NCI-H2227 (cell line): Measurements from ENCODE around the gene HDAC4.

ENCODE experiments used
- DNase-seq: peaks from one replicate; lab custom pipeline; 2025; ENCODE audit not compliant: unreplicated experiment; lab: John Stamatoyannopoulos, UW

Gene HDAC4

GRCh38 chr2:239429473-239430350 is 28.9 kb upstream of the HDAC4 start:
- DNase-seq = no peak

DNA sequence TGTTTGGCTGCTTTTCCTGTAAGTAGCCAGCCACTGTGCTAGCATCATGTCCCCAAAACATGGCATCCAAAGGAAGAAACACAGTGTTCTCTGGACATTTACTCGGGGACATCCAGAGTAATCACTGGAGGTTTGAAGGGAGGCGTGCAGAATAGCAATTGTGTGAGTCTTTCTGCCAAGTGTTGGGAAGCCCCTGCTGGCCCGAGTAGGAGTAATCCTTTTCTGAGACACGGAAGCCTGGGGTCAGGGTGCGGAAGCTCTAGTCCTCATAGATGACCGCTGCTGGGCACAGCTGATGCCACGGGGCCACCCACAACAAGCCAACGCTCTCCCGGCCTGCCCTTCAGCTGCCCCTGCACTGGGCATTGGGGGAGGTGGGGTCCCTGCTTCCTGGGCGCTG is 24.8 kb upstream of the HDAC4 start:
- no peak for DNase-seq

- no peak for DNase-seq
Observed at GRCh38 chr2:239424337-239425045, 23.7 kb upstream of the HDAC4 start.

DNA sequence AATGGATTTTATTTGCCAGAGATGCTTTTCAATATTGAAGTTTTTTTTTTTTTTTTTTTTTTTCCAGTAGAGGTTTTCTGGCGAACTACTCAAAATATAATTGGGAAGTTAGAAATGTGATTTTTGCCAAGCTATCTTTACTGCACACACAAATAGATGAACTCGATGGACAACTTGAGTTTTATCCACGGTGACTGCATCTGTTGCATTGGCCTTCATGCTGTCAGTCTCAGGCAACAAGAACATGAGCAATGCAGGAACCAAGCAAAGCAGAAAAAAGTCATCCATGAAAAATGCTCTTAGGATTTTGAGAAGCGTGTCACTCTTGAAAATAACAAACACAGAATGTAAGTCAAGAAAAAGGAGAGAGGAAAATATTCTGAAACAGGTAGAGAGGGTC is 22.7 kb upstream of the HDAC4 start:
- no peak for DNase-seq

GRCh38 chr2:239421851-239422250 is 21.0 kb upstream of the HDAC4 start:
- DNase-seq = no peak

DNA sequence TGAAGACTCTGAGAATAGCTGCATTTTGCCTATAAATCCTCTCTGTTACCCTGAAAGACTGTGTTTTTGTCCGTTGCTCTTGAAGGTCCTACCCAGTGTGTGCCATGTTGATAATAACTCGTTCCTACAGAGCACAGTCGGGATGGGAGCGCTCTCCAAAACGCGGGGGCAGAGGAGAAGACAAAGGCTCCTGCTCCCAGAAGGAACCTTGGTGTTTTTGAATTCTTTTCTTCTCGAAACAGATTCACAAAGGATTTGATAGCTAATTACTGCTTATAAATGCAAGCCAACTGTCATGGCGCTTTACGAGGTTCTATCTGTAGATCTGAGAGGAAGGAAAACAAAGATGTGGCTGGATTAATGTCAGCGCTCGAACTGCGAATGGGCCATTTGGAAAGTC is 19.3 kb upstream of the HDAC4 start:
- DNase-seq = no peak

DNA sequence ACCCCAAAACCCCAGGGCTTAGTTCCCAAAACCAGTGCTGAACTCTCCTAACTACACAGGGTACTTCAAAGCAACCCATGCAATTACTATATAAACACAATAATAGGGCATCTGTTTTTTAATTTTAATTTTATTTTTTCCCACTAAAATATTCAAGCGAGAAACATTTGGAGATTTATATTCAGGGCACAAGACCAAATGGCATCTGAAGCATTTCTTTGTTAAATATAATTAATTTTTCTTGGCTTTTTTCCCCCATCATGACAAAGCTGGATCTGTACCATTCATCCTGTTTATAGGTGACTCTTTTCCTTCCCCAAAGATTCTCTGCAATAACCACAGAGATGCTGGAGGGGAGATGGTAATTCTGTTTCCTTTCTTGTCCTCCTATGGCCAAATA is 18.1 kb upstream of the HDAC4 start:
- DNase-seq = no peak

DNA sequence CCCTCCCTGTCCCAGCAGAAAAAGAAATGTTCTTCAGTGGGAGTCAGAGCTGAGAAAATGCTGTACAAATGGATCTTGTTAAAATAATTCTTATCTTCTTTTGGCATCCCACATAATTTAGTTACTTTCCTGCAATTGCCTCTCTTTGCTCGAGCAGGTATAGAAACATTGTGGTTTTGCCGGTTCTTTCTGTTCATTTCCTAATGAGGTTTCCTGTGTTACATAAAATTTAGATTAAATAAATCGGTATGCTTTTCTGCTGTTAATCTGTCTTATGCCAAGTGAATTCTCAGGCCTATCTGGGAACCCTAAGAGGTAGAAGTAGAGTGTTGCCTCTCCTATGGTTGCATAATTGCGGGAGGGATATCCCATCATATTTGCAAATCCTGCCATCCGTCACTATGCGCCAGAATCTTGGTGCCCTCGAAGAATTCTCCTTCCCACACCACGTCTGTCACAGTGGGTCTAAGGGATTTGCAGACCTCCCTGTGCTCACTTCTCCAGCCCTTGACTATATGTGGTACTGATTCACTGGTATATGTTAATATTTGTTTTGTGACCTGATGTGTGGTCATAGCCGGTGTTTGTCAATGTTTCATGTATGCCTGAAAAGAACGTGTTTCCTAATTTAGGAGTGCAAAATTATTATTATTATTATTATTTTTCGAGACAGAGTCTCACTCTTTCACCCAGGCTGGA is 12.2 kb upstream of the HDAC4 start:
- no peak for DNase-seq

DNA sequence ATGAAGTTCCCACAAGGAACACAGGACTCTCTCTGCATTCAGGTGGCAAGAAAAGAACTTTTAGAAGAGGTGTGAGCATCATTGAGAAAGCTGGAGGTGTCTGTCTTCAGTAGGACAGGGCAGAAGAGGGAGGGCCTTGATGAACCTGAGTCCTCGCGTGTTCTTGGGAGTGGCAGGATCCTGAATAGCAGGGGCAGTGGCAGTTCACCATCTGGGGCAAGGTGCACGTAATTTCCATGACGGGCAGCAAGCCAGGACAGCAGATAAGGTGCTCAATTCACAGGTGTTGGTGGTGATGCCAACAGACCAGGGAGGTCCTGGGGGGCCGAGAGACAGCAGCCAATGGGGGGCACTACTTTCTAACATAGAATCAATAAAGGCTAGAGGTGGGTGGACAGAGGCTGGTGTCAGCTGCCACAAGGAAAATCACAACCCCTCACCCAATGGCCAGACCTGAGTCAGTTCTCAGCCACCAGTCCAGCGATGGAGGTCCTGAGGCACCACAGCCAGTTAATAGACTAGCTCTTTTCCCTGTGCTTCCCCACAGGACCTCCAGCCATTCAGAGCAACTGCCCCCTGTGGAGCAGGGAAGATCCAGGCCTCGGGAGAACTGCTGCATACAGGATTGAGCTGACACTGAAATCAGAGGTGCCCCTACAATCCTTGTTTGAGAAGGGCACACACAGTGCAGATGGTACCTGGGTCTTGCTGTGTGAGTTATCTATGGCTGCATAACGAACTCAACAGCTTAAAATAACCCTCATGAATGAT is 10.9 kb upstream of the HDAC4 start:
- DNase-seq = no peak

GRCh38 chr2:239411117-239411516 is 10.3 kb upstream of the HDAC4 start:
- DNase-seq = no peak

DNA sequence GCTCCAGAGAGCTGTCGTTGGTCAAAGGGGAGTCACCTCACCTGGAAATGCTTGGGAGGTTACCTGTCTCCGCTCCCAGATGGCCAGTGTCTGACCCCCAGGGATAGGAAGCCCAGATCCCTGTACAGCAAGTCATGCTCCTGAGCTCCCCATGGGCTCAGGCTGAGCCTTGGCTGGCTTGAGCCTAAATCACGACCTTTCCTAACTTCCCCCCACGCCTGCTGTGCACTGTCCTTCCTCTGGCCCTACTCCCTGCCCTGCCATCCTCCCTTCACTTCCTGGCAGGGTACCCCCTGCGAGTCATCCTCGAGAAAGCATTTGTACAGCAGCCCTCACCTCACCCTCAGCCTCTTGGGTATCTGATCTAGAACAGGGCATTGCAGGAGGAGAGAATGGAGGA is 9.2 kb upstream of the HDAC4 start:
- no peak for DNase-seq

- no peak for DNase-seq
Observed at GRCh38 chr2:239407112-239407511, 6.3 kb upstream of the HDAC4 start.

- no peak for DNase-seq
Observed at GRCh38 chr2:239406316-239406995, 5.6 kb upstream of the HDAC4 start.

- no peak for DNase-seq
Observed at GRCh38 chr2:239405071-239405470, 4.3 kb upstream of the HDAC4 start.

DNA sequence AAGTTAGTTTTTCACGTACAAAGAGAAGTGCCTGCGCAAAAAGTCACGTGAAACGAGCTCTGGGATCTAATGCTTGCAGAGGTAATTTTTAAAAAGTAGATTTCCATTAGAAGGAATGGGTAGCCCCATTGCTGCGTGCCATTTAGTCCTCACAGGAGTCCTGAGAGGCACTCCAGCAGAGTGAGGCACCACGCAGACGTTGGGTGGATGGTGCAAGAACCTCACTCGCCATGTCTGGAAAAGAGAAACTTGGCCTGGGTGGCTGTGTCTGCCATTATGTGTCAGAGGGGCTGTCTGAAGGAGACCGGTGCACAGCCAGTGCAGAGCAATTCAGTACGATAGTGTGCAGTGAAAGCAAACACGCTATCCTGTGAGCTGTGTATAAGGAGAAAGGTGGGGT is 1.8 kb upstream of the HDAC4 start:
- no peak for DNase-seq

GRCh38 chr2:239401881-239402233 is 1.0 kb upstream of the HDAC4 start:
- peak; percentile 82 for DNase-seq

- DNase-seq = peak; percentile 100
Observed at GRCh38 chr2:239401067-239401880, 454 bp upstream of the HDAC4 start.

GRCh38 chr2:239399921-239400595 is 762 bp downstream of the HDAC4 start:
- DNase-seq = peak; percentile 31

GRCh38 chr2:239399433-239399920 is 1.3 kb downstream of the HDAC4 start:
- peak; percentile 71 for DNase-seq
